ENCODE data around the gene C1QTNF4.

DNA sequence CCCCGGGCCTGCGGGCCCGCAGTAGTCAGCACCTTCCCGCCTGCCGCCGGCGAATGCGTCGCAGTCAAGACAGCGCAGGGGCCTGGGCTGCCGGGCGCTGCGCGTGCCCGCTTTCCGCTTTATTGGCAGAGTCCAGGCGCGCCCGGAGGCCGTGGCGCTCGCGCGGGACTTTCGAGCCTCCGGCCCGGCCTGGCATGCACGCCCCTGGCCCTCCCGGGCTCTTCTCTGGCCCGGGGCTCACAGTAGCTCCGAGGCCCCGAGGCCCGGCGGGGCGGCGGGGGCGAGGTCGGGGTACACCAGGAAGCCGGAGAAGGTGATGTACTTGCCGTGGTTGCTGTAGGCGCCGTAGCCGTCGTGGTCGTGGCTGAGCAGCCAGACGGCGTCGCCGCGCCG lies 4.6 kb downstream of the C1QTNF4 start:
- TF ChIP-seq RB1 (IDR thresholded peaks at IDR 0.05; ENCODE audit: borderline replicate concordance) (no peak), TBL1XR1 (IDR thresholded peaks at IDR 0.05; ENCODE audit: low read depth, low read length) (no peak), SMC3 (IDR thresholded peaks at IDR 0.05; ENCODE audit: borderline replicate concordance, low read length) (no peak), ATF3 (IDR thresholded peaks at IDR 0.05; ENCODE audit: borderline replicate concordance, extremely low read depth, low read depth, low read length) (no peak), ZNF687 (IDR thresholded peaks at IDR 0.05) (no peak), GABPA (IDR thresholded peaks at IDR 0.05; ENCODE audit: low read depth) (no peak), SREBF2 (IDR thresholded peaks at IDR 0.05; ENCODE audit: low read length) (no peak), CTCF (IDR thresholded peaks at IDR 0.05 in 2 of 3, conservative IDR thresholded peaks at IDR 0.05 in 1 of 3; ENCODE audit: control insufficient read depth in 2 of 3, extremely low read depth in 1 of 3, insufficient read depth in 1 of 3, low read depth in 3 of 3, low read length in 3 of 3) (no peak)
